Measurements from ENCODE around the gene MRTFB.
A peak's percentile ranks its signal among the peaks of the same experiment; 100 is the strongest.

MRTFB gene

DNA sequence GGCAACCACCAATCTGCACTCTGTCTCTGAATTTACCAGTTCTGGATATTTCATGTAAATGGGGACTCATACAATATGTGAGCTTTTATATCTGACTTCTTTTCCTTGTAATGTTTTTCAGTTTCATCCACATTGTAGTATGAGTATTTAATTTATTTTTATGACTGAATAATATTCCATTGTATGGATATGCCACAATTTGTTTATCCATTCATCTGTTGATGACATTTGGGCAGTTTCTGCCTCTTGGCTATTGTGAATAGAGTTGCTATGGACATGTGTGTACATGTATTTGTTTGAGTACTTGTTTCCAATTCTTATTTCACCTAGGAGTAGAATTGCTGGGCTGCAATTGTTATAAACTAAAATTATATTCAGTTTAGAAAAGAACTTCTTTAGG, 126.9 kb downstream of the MRTFB start:
- no peak overlapping the region for H3K4me3 ChIP-seq (ENCODE audit: control insufficient read depth, low read depth, low read length)
- DNase-seq (ENCODE audit: low read depth) = no peak
- TF ChIP-seq, protein P1, sequence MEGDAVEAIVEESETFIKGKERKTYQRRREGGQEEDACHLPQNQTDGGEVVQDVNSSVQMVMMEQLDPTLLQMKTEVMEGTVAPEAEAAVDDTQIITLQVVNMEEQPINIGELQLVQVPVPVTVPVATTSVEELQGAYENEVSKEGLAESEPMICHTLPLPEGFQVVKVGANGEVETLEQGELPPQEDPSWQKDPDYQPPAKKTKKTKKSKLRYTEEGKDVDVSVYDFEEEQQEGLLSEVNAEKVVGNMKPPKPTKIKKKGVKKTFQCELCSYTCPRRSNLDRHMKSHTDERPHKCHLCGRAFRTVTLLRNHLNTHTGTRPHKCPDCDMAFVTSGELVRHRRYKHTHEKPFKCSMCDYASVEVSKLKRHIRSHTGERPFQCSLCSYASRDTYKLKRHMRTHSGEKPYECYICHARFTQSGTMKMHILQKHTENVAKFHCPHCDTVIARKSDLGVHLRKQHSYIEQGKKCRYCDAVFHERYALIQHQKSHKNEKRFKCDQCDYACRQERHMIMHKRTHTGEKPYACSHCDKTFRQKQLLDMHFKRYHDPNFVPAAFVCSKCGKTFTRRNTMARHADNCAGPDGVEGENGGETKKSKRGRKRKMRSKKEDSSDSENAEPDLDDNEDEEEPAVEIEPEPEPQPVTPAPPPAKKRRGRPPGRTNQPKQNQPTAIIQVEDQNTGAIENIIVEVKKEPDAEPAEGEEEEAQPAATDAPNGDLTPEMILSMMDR (IDR thresholded peaks at IDR 0.05; ENCODE audit: control insufficient read depth, insufficient read depth, low read depth, low read length, missing control alignments) = no peak

DNA sequence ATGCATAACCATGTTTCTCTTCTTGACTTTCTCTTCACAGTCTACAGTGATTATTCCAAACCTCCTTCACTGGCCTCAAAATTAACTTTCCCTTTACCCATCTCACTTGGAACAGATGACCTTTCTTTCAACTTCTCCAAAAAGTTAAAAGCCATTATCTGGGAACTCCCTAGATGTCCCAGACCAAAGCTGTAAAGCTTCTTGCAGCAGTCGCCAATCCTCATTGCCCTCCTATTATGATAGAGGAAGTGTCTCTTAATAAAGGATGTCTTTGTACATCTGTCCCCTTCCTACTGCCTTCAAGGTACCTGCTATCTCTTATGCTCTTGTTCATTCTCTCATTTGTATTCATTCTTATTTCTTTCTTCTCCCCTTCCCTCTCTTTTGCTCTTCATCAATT, 127.5 kb downstream of the MRTFB start:
- TF ChIP-seq, protein P1 (IDR thresholded peaks at IDR 0.05; ENCODE audit: control insufficient read depth, insufficient read depth, low read depth, low read length, missing control alignments) = no peak

DNA sequence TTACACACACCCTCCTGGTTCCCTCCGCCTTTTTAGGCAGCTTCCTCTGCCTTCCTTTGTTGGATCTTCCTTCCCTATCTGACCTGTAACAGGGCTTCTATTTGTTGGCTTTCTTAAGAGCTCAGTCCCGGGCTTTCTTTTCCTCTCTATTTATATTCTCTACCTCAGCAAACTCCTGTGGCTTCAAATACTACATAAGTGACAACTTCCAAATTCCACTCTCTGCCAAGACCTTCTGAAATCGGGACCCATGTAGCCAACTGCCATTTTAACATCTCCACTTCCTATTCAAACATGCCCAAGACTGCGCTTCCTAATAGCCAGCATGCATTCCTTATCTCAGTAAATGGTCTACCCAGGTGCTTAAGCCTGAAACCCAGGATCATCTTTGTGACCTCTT, 128.1 kb downstream of the MRTFB start:
- H3K4me3 ChIP-seq (ENCODE audit: control insufficient read depth, low read depth, low read length) = no peak overlapping the region
- TF ChIP-seq, protein P1 (IDR thresholded peaks at IDR 0.05; ENCODE audit: control insufficient read depth, insufficient read depth, low read depth, low read length, missing control alignments) = no peak
- no peak for DNase-seq (ENCODE audit: low read depth)

More for the DNA sequence above, 127.5 kb downstream of the MRTFB start:
- no peak overlapping the region for H3K4me3 ChIP-seq (ENCODE audit: control insufficient read depth, low read depth, low read length)
- DNase-seq (ENCODE audit: low read depth) = no peak

DNA sequence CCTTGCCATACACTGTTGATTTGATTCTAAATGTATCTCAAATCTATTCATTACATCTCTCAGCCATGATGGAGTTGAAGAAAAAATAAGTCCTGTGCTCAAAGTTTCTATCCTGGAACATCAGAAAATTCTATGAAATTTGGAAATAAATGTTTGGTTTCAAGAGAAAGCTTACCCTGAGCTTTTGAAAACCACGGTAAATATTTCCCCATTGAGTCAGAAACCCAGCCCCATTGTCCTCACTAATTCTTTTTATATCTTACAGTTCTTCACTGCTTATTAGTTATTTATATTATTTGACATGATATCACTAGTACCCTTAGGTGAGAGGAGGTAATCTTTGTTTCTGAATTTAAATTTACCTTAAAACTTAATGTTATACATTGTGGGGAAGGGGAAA, 128.5 kb downstream of the MRTFB start:
- no peak for DNase-seq (ENCODE audit: low read depth)
- H3K4me3 ChIP-seq (ENCODE audit: control insufficient read depth, low read depth, low read length) = no peak overlapping the region
- TF ChIP-seq, protein P1 (IDR thresholded peaks at IDR 0.05; ENCODE audit: control insufficient read depth, insufficient read depth, low read depth, low read length, missing control alignments) = no peak

DNA sequence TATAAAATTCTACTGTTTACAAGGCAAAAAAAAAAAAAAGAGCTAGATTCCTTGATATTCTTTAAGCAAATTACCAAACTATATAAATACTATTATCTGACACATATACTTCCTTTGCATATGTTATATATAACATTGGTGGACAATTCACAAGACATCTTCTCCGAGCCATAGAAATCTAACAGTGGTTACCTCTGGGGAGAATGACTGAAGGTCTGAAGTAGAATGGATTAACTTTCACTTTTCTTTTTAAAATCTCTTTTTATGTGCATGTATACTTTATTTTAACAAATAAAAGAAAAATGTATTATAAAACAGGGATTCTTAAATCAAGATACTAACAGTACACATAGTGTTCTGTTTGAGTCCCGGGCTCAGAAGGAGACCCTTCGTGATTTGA, 131.0 kb downstream of the MRTFB start:
- no peak for DNase-seq (ENCODE audit: low read depth)
- TF ChIP-seq, protein P1 (IDR thresholded peaks at IDR 0.05; ENCODE audit: control insufficient read depth, insufficient read depth, low read depth, low read length, missing control alignments) = no peak
- H3K4me3 ChIP-seq (ENCODE audit: control insufficient read depth, low read depth, low read length) = no peak overlapping the region

DNA sequence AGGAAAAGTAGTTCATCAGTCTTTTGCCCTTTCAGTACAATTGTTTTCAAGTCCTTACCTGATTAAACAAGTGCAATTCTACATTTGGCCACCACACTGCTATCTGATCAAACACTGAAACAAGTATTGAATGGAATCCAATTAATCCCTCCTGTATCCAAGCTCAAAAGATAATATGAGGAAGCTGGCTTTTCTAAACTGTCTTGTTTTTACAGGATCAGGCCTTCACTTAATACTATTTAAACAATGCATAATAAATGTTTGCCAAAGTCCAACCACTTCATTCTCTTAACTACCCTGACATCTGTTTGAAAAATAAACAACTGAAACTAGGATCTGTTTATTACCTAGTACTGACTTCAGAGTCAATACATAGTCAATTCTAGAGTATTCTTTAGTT, 131.6 kb downstream of the MRTFB start:
- no peak for DNase-seq (ENCODE audit: low read depth)
- TF ChIP-seq, protein P1 (IDR thresholded peaks at IDR 0.05; ENCODE audit: control insufficient read depth, insufficient read depth, low read depth, low read length, missing control alignments) = peak; percentile 19
- H3K4me3 ChIP-seq (ENCODE audit: control insufficient read depth, low read depth, low read length) = no peak overlapping the region

DNA sequence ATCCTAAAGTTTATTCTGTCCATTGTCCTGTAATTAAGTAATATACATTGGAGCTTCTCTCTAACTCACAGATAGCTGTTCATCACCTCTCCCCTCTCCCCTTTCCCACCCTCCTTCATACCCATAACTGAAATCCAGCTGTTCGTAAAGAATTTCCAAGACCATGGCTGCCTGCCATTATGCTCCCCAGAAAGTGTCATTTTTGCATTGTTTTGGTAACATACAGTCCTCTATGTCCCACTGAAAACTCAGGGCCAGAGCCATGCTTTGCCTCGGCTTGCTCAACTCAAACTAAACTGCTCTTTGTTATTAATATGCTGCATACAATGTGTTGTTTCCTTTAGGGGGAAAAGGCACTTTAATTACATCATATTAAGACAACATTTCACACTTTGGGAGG, 132.0 kb downstream of the MRTFB start:
- H3K4me3 ChIP-seq (ENCODE audit: control insufficient read depth, low read depth, low read length) = no peak overlapping the region
- DNase-seq (ENCODE audit: low read depth) = no peak
- TF ChIP-seq, protein P1 (IDR thresholded peaks at IDR 0.05; ENCODE audit: control insufficient read depth, insufficient read depth, low read depth, low read length, missing control alignments) = no peak
